TTC549 (cell line): Measurements from ENCODE around the gene FBRS.

Experiments used
- FAIRE-seq: peaks from 2 replicates; lab custom pipeline; 2012; peaks lifted over from hg19 to GRCh38; lab: Jason Lieb, UNC

The FBRS gene

DNA sequence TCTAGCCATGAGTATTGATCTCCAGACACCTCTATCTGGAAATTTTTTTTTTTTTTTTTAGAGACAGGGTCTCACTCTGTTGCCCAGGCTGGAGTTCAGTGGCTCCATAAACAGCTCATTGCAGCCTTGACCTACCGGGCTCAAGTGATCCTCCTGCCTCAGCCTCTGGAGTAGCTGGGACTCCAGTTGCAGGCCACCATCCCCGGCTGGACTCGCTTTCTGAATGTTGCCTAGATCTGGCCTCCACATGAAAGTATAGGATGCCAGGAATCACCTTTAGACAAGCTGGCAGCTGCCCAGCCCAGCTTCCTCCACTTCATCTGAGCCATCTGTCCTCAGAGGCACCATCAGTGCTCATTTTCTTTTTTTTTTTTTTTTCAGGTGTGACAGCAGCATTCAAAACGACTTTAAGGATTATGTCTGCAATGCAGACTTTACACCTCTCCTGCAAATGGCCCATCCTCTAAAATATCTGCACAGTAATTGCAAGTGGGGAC lies 13.8 kb upstream of the FBRS start:
- FAIRE-seq, result no peak

DNA sequence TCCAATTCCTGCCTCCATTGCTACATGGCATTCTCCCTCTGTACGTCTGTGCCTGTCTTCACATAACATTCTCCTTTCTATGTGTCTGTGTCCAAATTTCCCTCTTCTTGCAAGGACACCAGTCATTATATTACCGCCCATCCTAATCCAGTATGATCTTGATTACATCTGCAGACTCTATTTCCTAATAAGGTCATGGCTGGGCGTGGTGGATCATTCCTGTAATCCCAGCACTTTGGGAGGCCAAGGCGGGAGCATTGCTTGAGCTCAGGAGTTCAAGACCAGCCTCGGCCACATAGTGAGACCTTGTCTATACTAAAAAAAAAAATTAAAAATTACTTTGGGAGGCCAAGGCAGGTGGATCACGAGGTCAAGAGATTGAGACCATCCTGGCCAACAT lies 12.5 kb upstream of the FBRS start:
- no peak for FAIRE-seq

DNA sequence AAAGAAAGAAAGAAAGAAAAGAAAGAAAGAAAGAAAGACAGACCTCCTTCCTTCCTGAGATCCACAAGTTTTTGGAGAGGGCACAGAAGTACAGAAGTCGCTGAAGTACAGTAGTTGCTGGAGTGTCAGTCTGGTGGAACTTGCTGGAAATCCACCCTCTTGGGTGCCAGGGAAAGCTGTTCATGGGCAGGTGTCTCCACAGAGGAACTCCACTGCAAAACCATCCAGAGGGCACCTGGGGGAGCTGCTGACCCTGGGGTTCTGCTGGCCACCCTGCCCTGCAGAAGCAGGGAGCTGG lies 11.0 kb upstream of the FBRS start:
- no peak for FAIRE-seq

DNA sequence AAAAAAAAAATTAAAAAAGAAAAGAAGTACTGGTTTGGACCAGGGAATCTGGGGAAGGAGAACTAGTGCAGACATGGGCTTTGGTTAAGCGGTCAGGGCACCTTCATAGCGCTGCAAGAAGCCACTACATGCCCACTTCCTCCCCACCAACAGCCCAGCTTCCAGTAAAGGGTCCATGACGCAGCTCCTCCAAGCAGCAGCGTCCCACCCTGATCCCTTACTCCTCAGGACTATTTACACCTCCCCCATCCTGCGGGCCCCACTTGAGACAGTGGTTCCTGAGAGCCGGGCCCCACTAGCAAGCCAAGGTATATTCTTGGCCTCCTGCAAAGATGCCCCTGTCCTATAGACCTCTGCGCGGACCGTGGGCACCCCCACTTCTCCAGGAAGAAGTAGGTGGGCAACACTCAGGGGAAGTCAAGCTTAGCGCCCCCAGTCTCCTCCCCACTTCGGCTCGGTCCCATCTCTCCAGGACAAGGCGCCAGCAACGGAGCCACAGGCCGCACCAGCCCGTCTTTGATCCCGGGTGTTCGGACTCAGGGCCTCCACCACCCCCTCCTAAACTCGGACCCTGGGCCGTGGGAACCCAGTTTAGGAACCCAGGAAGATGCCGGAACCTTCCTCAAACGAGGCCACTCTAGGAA lies 8.4 kb upstream of the FBRS start:
- no peak for FAIRE-seq

DNA sequence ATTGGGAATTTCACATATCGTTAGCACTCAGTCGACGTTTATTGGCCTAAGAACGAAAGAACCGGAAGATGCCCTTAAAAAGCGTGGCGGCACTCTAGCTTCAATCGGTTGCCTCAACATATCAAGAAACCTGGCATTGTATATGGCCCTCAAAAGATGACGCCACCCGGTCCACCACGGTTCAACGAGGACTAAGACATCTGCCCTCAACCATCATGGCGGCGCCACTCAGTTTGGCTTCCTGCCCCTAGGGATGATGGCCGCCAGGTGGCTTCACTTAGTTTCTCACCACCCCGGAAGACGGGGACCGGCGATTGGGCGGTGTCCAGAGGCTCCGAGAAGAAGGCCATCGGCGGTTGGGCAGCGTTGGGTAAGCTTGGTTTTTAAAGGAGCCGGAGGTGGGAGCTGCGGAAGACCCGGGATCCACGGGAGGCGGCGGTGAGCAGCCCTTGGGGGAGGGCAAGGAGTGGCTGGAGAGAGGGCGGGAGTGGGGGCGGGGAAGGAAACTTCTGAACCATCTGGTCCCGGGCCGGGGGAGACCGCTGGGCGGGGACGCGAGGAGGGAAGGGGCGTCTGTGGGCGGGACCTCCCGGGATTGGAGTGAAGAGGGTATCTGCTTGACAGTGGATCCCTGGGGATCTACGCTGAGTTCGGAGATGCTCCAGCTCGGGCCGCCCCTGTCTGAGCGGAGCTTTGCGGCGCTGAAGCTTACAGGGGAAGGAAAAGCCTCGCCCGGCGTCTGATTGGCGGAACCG lies 7.7 kb upstream of the FBRS start, which contains the start of gene PRR14:
TSS of gene PRR14 (plus strand) at position 592 of the 755 bp plus-strand sequence. CDS start 686 bp downstream, outside the sequence.
- FAIRE-seq, result peak; percentile 98

DNA sequence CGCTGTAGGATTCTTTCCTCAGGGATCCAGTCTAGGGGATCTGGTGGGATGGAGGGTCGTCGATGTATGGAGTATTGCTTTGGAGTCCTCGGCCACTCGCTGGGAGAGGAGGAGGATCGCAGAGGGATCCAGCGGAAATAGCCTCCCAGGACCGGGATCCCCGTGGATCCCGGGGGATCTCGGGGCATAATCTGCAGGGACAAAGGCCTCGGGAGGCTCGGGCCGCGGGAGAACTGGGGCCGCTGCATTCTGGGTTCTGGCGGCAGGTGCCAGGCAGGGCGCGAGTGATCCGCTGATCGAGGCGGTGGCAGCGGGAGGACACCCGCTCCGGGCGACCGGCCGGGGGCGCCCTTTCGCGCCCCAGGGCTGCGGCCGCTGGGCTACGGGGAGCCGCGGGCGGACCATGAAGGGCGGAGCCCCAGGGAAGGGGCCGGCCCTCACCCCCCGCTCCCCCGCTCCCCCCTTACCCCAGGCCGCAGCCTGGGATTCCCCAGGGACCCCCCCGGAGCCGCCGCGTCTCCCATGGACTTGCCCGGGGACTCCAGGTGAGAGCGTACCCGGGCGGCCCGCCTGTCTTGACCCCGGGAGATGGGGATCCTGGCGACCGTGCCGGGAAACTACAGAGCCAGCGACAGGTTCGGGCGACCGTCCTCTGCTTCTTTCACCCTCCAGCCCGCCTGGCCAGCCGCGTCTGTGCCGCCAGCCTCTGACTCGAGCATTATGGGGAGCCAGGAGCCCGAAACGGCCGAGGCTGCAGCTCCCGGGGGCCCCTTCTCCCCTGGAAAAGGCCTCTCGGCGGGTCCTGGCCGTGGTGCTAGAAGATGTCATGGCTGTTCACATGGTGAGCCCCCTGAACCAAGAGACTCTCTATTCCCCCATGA lies 6.9 kb upstream of the FBRS start:
- FAIRE-seq, result no peak

DNA sequence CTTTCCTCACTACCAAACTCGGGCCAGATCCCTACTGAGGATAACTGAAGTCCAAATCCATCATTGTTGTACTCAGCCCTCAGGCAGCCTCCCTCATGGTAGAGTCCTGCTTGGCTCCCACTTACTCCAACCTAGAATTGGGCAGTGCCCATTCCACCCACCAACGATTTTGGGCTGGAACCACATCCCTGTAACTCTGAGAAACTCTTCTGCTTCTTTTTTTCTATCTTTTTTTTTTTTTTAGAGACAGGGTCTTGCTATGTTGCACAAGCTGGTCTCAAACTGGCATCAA lies 6.3 kb upstream of the FBRS start:
- FAIRE-seq, result no peak

DNA sequence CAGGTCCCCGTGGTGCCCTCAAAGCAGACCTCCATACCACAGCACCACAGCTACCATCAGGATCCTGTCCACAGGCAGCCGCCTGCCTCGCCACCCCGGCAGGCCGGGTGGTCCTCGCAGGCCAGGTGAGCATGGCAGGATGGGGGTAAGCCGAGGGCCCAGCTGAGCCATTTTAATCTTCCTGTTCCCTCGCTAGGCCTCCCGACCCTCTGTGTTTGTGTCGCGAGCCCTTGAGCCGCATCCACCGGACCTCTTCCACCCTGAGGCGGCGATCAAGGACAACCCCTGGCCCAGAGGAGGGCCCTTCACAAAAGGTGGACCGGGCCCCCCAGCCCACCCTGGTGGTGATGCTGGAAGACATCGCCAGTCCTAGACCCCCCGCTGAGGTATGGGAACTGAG lies 5.5 kb upstream of the FBRS start:
- FAIRE-seq, result no peak

DNA sequence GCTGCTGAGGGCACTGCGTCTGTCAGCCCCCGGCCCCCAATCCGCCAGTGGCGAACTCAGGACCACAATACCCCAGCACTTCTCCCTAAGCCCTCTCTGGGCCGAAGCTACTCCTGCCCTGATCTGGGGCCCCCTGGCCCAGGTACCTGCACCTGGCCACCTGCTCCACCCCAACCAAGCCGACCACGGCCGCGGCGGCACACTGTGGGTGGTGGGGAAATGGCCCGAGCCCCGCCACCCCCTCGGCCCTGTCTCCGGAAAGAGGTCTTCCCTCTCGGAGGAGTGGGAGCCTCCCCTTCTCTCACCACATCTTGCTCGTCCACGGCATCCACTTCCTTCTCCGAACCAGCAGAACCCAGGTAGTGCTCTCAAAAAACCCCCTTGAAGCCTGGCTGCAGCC lies 3.4 kb upstream of the FBRS start:
- no peak for FAIRE-seq

DNA sequence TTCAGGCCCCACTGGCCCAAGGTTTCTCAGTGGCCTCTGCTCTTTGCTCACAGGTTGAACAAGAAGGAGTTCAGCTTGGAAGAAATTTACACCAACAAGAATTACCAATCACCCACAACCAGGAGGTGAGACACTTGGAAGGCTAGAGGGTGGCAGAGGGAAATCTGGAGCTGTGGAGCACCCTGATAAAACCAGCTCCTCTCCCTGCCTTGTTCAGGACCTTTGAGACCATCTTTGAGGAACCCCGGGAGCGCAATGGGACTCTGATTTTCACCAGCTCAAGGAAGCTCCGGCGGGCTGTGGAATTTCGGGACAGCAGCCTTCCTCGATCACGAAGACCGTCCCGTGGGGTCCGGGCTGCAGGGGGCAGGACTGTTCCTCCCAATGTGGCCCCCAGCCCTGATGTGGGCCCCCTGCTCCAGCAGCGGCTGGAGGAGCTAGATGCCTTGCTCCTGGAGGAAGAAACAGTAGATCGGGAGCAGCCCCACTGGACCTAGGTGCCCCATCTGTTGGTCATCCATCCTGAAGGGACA lies 2.4 kb upstream of the FBRS start:
- FAIRE-seq, result no peak

DNA sequence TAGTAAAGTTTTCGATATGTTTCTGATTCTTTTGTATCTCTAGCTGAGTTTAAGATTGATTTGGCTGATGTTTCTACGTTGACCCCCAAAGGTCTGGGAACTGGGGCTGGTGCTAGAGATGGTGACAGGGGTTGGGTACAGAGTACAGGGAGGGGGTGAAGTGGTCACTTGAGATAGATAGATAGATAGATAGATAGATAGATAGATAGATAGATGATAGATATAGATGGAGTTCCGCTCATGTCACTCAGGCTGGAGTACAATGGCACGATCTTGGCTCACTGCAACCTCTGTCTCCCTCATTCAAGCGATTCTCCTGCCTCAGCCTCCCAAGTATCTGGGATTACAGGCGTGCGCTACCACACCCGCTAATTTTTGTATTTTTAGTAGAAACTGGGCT lies 1.8 kb upstream of the FBRS start:
- no peak for FAIRE-seq

DNA sequence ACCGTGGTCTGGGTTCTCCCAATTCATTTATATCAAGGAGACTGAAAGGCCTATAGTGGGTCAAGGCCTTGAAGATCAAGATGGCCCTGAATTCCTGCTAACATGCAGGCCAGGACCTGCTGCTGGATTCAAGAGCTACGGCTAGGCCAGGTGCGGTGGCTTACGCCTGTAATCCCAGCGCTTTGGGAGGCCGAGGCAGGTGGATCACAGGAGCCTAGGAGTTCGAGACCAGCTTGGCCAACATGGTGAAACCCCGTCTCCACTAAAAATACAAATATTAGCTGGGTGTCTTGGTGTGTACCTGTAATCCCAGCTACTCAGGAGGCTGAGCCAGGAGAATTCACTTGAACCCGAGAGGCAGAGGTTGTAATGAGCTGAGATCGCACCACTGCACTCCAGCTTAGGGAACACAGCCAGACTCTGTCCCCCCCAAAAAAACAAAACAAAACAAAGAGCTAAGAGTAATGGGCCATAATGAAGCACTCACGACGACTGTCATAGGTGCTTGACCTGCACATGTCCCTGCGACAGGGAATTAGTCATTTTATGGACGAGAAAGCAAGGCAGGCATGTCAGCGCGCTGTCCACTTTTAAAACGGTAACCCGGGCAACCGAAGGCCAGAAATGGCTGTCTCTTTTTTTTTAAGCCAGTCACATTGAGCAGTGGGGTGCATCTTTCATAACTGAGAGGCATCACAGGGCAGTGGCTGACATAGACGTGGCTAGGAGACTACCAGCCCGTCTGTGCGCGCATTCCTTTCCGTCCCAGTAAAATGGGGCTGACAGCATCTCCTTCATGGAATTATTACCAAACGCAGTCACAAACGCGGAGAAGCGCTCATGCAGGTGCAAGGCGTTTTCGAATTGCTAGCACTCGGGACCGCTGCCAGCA lies 1.0 kb upstream of the FBRS start:
- no peak for FAIRE-seq

DNA sequence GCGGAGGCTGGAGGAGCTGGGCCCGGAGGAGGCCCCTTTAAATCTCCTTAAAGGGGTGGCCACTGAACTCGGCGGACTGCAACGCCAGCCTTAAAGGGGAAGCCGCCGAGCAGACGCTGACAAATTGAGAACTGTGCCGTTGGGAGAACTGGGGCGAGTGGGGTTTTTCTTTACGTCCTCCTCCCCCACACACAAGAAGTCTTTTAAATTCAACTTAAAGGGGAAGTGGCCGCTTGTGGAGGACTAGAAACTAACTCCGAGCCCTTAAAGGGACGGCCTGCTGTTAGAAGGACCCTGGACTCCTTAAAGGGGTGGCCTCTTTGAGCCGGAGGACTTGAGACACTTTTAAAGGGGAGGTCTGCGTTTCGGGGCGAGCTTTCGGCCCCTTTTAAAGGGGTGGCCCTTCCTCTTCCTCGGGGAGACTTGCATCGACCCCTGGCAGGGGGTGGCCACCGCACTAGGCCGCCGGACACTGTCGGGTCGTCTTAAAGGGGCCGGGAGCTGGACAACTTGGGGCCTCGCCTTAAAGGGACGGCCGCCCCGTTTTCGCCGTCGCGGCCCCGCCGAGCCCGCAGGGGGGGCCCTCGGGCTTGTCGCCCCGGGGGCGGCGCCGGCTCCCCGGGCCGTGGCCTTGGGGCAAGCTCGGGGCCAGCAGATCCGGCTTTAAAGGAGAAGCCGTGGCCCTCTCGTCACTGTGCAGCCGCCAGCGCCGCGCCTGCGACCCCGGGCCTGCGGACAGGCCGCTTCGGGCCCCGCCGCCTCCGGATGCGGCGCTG lies 688 bp downstream of the FBRS start:
- FAIRE-seq, result peak; percentile 73

DNA sequence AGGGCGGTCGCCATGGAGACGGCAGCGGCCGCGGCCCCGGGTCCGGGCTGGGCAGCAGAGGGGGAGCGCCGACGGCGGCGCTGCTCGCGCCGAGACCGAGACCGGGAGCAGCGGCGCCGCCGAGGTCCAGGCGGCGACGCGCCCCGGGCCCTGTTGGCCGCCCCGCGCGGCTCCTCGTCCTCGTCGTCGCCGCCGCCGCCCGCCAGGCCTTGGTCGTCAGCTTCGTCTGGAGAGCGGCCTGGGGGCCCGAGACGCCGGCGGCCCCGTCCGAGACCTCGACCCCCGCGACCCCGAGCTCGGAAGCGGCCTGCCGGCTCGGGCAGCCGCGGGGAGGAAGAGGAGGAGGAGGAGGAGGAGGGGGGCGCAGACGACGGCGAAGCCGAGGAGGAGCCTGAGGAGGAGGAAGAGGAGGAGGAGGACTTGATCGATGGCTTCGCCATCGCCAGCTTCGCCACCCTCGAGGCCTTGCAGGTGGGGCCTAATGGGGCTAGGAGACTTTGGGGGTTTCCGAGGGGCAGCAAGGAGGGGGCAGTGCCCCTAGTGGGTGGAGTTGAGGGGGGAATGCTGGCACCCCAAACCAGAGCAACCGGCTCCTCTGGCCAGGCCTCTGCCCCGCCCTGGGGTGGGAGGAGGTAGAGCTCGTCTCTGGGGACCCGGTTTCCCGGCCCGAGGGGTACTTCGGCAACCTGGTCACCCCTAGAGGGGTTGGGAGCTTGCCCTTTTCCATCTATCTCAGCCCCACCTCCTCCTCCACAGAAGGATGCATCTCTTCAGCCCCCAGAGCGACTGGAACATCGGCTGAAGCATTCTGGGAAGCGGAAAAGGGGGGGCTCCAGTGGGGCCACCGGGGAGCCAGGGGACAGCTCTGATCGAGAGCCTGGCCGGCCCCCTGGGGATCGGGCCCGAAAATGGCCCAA lies 1.5 kb downstream of the FBRS start:
- FAIRE-seq, result no peak

DNA sequence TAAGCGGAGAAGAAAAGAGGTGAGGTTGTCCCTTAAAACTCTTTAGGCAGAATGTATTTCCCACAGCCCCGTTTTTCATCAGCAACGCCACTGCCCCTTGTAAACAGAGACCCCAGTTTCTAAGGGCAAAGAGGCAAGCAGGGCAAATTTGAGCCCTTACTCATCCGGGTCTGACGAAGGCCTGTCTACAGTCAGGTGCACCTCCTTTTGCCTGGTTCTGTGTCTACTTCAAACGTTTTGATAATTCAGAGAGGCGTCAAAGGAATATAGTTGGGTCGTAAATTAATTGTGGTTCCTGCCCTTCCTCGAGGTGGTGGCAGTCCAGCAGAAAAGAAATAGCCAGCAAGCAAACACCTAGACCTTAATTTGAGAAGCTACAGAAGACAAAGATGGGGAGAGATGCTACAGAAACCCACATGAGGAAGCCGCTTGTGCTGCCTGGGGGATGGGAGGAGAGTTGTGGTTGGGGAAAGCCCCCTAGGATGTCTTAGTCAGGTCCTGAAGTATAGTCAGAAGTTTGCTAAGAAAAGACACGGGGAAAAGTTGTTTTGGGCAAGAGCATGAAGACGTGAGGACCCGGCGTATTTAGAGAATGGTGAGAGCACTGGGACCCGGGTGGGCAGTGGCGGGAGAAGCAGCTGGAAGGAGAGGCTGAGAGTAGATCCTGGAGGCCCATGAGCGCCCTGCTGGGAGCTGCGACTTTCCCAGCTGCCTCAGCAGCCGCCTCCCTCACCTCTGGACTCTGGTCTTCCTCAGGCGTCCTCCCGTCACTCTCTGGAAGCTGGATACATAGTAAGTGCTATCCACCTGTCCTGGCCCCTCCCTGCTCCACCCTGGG lies 2.4 kb downstream of the FBRS start:
- no peak for FAIRE-seq

DNA sequence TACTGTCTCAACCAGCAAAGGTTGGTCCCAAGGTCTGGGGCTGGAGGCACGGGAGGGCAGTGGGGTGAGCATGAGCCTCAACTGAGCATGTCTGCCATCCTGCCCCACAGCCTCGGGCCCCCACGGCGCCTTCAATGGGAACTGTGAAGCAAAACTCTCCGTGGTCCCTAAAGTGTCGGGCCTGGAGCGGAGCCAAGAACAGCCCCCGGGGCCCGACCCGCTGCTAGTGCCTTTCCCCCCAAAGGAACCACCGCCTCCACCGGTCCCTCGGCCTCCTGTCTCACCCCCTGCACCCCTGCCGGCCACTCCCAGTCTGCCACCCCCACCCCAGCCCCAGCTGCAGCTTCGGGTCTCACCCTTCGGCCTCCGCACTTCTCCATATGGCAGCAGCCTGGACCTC lies 4.2 kb downstream of the FBRS start:
- FAIRE-seq, result no peak

DNA sequence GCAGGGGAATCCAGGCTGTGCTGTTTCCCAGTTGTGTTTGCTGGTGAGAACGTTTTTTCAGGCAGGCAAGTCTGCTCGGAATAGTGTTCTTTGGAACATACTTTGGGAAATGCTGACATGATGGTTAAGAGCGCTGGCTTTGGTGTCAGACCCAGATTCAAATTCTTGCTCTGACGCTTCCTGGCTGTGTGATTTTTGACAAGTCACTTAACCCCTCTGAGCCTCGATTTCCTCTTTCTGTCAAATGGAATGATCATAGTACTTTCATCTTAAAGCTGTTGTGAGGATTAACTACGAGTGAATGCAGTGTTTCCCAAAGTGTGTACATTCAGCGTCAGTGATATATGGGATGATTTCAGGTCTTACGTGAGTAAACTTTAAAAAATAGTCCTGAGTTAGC lies 4.8 kb downstream of the FBRS start:
- FAIRE-seq, result no peak

DNA sequence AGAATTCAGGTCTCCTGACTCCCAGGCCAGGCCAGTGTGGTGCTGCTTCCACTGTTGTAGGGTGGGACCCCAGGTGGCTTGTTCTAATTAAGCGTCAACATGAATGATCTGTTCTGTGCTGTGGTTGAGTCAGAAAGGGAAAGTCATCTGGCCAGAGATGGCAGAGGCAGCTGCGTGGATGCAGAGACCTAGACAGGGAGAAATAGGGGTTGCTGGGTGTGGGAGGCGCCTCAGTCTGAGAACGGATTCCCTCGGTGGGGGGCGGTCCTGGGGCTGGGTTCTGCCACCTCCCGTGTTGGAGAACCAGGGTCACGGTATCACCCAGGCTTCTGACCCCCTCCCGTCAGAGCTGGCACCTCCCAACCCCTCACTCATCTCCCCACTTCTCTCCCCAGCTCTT lies 5.6 kb downstream of the FBRS start:
- FAIRE-seq, result no peak

DNA sequence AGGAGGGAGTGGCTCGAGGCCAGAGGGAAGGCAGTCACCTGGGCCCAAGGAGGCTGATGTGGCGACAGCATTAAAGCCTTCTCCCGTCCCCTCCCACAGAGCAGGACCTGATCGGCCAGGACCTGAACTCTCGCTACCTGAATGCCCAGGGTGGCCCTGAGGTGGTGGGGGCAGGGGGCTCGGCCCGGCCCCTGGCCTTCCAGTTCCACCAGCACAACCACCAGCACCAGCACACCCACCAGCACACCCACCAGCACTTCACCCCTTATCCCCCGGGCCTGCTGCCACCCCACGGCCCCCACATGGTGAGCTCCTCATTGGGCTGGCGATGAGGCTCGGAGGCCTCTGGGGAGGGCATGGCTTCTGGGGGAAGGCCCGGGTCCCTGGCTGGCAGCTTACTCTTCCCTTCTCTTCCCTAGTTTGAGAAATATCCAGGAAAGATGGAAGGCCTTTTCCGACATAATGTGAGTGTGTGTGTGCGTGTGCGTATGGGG lies 6.4 kb downstream of the FBRS start:
- FAIRE-seq, result no peak
